ENCODE data around the gene UQCC3.

- TF ChIP-seq ZNF316 (IDR thresholded peaks at IDR 0.05) (no peak), ATF7 (IDR thresholded peaks at IDR 0.05) (no peak), MEIS2 (IDR thresholded peaks at IDR 0.05; ENCODE audit: partially characterized antibody) (peak; percentile 54), CREB1 (IDR thresholded peaks at IDR 0.05) (no peak), CREB1 (CRISPR knock-in tag; IDR thresholded peaks at IDR 0.05) (no peak), HNRNPLL (IDR thresholded peaks at IDR 0.05; ENCODE audit: low read depth, low read length, poor library complexity, severe bottlenecking) (no peak), CTCF (IDR thresholded peaks at IDR 0.05 in 2 of 3, conservative IDR thresholded peaks at IDR 0.05 in 1 of 3; ENCODE audit: insufficient read depth in 2 of 3, low read depth in 1 of 3, low read length in 3 of 3) (no peak), ZBTB26 (CRISPR knock-in tag; IDR thresholded peaks at IDR 0.05) (no peak), FOXM1 (IDR thresholded peaks at IDR 0.05; ENCODE audit: low read depth) (no peak), FOXM1 (CRISPR knock-in tag; IDR thresholded peaks at IDR 0.05; ENCODE audit: low read depth) (no peak), CHD2 (IDR thresholded peaks at IDR 0.05; ENCODE audit: low read depth, low read length) (no peak), ZC3H4 (CRISPR knock-in tag; IDR thresholded peaks at IDR 0.05; ENCODE audit: borderline replicate concordance) (no peak)
These were observed 19.1 kb upstream of the UQCC3 start for GRCh38 chr11:62652161-62653006.
